MM.1S (cell line): ENCODE measurements around the gene CYB561A3.

Source experiments
- EZH2 ChIP-seq: fragments of 300-600 bp; sonication (generic); optimal IDR thresholded peaks from 2 replicates; pipeline ENCODE3; 2017; ENCODE audit warnings: low read depth, mild to moderate bottlenecking, antibody characterized with exemption, low read length, mixed read lengths
- EZH2phosphoT487 ChIP-seq: fragments of 300-600 bp; sonication (generic); IDR thresholded peaks from 2 replicates; pipeline ENCODE4 v1.6.1; 2018; ENCODE audit warnings: antibody characterized with exemption, low read length
- TF ChIP-seq, protein P1 (sequence below): fragments of 300-600 bp; sonication (generic); IDR thresholded peaks from 2 replicates; pipeline ENCODE4 v1.5.1; 2016; ENCODE audit warnings: antibody characterized with exemption, low read length, mixed read lengths

DNA sequence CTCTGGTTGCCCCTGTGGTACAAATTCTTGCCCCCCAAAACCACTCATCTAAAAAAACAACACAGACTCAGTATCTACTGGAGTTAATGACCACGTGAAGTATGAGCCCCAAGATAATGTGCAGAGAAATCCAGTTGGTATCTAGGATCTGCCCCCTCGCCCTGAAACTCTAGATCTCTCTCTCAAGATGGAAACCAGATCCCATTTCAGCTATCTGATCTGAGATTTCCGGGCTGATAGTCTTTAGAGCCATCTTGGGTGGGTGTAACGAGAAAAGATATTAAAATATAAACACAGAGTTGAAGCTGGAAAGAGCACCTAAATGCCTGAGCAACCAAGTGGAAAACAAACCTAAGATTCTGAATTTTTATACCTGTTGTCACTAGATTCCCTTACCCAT lies 52.5 kb downstream of the CYB561A3 start:
- TF ChIP-seq, protein P1, sequence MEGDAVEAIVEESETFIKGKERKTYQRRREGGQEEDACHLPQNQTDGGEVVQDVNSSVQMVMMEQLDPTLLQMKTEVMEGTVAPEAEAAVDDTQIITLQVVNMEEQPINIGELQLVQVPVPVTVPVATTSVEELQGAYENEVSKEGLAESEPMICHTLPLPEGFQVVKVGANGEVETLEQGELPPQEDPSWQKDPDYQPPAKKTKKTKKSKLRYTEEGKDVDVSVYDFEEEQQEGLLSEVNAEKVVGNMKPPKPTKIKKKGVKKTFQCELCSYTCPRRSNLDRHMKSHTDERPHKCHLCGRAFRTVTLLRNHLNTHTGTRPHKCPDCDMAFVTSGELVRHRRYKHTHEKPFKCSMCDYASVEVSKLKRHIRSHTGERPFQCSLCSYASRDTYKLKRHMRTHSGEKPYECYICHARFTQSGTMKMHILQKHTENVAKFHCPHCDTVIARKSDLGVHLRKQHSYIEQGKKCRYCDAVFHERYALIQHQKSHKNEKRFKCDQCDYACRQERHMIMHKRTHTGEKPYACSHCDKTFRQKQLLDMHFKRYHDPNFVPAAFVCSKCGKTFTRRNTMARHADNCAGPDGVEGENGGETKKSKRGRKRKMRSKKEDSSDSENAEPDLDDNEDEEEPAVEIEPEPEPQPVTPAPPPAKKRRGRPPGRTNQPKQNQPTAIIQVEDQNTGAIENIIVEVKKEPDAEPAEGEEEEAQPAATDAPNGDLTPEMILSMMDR = no peak
- TF ChIP-seq EZH2 (no peak), EZH2phosphoT487 (no peak)
